Astrocyte (in vitro differentiated cells and primary cell): ENCODE data around the gene RILP.
"Not testable (repeated sequence)": the region's sequence is repeated elsewhere in the genome, so short reads cannot be mapped to it uniquely, and the experiment has no call there.

Source experiments
- EZH2 ChIP-seq: IDR thresholded peaks from 2 replicates; pipeline ENCODE4 v1.6.1; 2012; ENCODE audit warnings: mild to moderate bottlenecking, low read length, inconsistent platforms; ENCODE audit not compliant: insufficient read depth
- TF ChIP-seq, protein P1 (sequence below): IDR thresholded peaks from 2 replicates; pipeline ENCODE4 v1.5.1; 2011; ENCODE audit warnings: low read depth, mild to moderate bottlenecking, inconsistent platforms, low read length, moderate library complexity; ENCODE audit not compliant: insufficient read depth

DNA sequence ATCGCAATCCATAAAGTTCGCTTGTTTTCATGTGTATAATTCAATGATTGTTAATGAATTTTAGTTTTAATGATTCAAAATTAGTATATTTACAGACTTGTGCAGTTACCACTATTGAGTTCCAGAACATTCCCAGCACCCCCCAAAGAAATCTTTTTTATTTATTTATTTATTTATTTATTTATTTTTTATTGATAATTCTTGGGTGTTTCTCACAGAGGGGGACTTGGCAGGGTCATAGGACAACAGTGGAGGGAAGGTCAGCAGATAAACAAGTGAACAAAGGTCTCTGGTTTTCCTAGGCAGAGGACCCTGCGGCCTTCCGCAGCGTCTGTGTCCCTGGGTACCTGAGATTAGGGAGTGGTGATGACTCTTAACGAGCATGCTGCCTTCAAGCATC, 38.7 kb upstream of the RILP start:
- TF ChIP-seq, protein P1, sequence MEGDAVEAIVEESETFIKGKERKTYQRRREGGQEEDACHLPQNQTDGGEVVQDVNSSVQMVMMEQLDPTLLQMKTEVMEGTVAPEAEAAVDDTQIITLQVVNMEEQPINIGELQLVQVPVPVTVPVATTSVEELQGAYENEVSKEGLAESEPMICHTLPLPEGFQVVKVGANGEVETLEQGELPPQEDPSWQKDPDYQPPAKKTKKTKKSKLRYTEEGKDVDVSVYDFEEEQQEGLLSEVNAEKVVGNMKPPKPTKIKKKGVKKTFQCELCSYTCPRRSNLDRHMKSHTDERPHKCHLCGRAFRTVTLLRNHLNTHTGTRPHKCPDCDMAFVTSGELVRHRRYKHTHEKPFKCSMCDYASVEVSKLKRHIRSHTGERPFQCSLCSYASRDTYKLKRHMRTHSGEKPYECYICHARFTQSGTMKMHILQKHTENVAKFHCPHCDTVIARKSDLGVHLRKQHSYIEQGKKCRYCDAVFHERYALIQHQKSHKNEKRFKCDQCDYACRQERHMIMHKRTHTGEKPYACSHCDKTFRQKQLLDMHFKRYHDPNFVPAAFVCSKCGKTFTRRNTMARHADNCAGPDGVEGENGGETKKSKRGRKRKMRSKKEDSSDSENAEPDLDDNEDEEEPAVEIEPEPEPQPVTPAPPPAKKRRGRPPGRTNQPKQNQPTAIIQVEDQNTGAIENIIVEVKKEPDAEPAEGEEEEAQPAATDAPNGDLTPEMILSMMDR = not testable (repeated sequence)
- TF ChIP-seq EZH2 = not testable (repeated sequence)
